NCI-H748 (cell line): ENCODE results near the gene SLC22A4.

Experiments used
- DNase-seq: peaks from one replicate; lab custom pipeline; 2025; ENCODE audit not compliant: unreplicated experiment; lab: John Stamatoyannopoulos, UW

The SLC22A4 gene

DNA sequence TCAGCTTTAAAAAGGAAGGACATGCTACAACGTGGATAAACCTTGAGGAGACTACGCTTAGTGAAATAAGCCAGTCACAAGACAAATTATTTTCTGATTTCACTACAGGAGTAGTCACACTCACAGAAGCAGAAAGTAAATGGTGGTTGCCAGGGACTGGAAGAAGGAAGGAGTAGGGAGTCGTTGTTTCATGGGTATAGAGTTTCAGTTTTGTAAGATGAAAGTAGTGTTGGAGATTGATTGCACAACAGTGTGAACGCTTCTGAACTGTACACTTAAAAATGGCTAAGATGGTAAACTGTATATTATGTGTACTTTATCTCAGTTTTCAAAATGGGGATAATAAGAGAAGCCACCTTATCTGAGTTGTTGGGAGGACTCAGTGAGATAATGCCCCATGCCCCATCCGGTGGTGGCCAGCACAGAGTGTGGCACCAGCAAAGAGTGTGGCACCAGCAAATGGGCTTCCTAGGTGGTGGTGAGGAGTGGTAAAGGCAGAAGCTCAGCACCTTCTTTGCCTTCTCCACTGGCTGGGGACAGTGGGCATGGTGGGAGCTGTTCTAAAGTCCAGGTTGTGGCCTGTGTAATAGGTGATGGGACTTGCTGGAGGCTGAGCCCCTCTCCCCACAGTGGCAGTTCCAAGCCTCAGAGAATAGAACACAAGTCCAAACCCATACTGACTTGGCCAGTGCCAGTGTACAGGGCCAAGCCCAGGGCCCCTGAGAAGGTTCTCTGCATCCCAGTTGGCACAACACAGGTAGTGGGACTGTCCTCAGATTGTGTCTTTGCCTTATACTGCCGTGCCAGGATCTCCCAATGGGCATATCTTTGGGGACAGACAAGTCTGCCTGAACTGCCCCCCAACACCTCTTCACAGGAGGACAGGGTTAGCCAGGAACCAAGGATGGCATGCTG, 4.4 kb downstream of the SLC22A4 start:
- DNase-seq, result no peak

DNA sequence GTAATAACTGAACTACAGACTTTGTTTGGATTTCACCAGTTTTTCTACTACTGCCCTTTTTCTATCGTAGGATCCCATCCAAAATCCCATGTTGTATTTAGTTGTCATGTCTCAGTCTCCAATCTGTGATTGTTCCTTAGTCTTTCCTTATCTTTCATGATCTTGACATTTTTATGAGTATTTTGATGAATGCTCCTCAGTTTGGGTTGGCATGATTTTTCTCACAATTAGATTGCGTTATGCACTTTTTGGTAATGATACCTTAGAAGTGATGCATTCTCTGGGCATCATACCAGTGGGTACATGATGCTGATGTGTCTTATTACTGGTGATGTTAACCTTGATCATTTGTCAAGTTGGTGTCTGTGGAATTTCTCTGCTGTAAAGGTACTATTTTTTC, 5.7 kb downstream of the SLC22A4 start:
- no peak for DNase-seq

DNA sequence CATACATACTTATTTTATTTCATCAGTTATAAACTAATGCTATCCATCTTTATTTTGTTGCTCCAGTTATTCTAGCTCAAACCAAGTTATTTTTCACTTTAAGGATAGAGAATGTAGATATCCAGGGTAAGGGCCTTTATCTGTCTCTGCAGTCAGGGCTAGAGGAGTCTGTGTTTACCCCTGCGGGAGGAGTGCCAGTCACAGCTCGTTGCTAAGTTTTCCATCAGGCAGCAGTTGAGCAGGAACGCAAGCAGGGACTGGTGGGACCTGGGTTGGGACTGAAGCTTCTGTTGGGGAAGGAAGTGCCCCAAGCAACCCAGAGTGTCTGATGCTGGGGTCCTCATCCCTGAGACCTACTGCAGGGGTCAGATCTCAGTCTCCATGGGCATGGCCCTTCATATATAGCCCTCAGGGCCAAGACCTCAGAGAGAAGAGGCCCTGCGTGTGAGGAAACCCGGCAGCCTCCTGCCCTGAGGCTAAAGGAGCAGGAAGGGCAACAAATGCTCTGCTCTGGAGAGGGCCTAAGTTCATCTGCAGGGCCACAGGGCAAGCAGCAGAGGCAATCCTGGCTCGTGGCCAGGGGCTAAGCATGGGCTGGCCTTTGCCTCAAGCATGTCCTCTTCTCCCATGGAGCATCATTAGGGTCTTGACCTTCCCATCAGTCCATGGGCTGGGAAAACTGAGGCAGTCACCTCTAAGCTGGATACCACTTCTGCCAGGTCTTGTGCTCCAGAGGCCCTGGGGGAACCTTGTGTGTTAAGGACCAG, 6.6 kb downstream of the SLC22A4 start:
- DNase-seq, result no peak

DNA sequence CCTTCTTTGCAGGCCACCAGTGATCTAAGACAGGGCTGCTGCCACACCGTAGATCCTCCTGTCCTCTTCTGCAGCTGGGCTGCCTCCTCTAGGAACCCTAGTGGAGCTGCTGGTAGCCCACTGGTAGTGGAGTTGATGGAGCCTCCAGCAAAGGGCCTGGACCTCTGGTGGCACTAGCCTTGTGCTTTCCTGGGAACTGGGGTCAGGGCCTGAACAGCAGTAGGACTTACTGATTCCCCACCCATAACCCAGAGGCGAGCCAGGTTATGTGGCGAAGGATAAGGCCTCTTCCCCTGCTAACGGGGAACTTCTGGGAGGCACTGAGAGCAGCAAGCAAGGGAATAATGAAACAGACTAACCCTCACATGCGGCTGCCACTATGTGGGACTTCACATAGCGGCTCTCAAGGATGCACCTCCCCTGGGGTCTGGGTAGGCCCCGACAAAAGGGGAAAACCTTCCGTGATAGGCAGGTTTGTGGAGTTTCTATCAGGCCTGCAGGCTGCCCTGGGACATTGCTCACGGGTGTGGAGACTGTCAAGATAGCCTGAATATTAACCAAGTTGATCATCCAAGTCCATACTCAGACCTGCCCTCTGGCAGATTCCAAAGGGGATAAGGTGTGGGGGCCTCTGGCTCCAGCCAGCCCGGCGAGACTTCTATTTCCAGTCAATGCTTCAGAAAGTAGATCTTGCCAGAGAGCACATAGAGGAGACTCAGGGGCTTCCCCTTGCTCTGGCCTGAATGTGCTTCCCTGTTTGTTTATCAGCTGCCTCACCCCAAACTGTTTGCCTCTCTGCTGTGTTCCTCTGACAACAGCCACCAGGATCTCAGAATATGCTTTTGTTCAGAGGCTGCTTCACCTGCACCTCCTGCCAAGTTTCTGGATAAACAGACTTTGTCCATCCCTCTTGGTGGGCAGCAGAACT, 7.4 kb downstream of the SLC22A4 start:
- DNase-seq, result peak; percentile 50

DNA sequence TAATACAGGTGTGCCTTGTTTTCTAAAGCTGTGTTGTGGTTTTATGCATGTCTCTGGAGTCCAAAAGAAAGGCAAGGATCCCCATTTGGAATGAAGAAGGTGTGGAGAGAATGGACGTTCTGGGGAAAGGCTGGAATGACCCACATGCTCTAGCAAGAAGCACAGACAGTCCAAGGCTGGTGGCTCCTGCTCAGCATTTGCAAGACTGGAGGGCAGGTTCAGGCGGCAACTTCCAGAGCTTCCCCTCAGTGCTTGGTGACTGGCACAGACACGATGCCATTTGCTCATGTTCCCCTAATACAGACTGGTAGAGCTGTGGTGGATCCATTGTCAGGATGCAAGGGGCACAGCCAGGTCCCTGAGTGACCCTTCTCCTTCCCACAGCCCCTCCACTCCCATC, 8.2 kb downstream of the SLC22A4 start:
- DNase-seq, result no peak

DNA sequence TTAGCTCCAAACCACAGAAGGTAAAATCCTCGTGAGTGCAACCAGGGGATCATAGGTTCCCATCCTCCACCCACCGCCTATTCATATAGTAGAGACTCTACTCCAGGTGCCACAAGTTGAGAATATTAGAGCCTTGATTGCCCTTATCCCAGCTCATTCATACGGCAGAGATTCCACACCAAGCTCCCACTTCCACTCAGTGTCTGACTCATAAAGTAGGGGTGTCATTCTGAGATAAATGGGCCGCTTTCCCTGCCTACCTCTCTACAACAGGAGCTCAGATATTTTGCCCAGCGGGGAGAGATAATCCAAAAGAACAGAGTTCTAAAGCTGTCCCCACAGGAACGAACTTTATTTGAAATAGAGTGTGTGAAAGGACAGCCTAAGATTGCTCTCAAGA, 9.4 kb downstream of the SLC22A4 start:
- no peak for DNase-seq

DNA sequence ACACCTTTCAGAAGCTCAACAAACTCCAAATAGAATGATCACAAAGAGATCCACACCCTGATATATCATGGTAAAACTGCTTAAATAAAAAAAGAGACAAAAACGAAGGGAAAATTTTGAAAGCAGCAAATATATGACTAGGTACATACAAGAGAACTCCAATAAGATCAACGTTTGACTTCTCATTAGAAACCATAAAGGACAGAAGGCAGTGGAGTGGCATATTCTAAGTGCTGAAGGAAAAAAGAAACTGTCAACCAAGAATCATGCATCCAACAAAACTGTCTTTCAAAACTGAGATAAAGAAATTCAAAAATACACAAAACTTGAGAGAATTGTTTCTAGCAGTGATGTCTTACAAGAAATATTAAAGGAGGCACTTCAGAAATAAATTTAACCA, 11.2 kb downstream of the SLC22A4 start:
- DNase-seq, result no peak

DNA sequence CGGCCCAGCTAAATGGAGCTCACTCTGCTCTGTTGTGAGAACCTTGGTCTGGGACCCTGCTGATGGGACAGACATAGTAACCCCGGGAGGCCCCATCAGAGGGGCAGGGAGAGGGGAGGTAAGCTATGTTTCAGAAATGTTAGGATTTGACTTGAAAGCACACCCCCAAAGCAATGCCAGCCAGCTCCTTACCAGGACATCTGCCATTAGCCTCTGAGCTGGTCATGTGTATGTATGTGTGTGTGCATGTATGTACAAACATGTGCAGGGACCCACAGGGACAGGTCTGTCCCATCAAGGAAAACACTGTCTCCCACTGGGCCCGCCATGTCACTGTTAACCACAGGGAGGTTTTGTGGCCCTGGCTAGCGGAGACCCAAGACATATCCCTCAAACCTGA, 14.5 kb downstream of the SLC22A4 start:
- no peak for DNase-seq

DNA sequence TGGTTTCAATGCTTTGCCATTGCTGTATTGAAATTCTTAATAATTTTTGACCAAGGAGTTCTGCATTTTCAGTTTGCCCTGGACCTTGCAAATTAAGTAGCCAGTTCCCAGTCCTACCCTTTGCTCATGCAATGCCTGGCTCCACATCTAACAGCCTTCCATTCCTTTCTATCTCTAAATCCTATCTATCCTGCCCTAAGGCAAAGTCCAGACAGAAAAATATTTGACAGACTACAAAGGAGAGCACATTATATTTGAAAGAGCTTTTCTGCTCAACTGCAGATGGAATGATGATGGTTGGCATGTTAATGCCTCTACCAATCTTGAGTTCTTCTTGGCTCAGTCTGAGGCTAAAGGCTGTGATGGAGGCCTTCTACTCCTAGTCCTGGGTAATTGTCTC, 15.5 kb downstream of the SLC22A4 start:
- DNase-seq, result no peak

DNA sequence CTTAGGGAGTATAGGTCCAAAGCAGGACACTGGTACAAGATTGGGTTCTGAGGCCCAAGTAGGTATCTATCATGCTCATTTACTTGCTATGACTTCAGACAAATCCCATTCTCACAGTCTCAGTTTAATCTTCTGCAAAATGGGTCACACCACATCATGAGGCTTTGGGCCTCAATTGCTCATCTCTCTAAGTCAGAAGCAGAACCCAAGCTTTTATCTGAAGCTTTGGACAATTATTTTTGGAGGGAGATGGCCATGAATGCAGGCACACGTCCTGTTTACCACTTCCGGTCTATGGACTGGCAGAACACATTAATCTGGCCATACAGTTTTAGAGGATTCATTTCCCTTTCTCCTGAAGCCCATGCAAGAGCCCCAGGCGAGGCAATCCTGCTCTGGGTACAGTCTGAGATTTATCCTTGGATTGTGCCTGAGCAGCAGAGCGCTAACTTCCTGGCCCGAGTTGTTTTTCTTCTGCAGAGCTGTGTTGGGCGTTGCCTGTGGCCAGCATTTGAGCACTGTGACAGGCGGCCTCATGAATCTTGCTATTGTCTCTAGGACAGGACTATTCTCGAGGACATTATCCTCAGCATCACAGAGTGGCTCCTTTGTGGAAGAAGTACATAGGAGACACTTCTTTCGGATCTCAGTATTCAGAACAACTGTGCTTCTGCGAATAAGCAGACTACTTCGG, 16.1 kb downstream of the SLC22A4 start:
- no peak for DNase-seq

DNA sequence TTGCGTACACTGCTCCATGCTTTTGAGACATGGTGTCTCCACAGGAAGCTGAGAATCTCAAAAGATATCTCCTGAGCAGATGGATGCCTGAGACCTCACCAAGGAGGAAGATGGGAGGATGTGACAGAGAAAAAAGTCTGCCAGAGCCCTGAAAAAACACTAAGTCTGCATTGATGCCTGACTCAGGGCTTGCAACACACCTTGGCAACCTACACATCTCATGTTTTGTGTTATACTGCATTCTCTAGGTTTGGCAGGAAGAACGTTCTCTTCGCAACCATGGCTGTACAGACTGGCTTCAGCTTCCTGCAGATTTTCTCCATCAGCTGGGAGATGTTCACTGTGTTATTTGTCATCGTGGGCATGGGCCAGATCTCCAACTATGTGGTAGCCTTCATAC, 19.2 kb downstream of the SLC22A4 start:
- no peak for DNase-seq

DNA sequence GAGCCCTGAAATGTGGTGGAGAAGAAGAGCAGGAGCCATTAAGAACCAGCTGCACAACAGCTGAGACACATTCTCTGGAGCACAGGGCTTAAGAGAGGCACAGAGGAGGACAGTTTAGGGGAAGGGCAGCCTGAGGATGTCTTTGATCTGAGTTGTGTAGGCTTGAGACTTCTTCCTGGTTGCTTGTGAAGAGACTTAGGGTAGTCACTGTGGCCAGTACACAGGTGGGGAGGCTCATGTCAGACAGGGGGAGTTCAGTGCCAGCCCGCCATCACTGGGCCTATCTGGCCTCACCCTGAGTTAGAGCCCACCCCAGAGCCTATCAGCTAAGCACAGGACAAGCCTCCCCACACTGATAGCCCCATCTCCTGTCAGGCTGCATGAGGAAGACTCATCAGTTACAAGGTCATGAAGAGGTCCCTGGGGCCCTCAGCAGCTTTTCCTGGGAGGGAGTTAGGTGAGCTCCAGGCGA, 19.8 kb downstream of the SLC22A4 start:
- DNase-seq, result no peak

DNA sequence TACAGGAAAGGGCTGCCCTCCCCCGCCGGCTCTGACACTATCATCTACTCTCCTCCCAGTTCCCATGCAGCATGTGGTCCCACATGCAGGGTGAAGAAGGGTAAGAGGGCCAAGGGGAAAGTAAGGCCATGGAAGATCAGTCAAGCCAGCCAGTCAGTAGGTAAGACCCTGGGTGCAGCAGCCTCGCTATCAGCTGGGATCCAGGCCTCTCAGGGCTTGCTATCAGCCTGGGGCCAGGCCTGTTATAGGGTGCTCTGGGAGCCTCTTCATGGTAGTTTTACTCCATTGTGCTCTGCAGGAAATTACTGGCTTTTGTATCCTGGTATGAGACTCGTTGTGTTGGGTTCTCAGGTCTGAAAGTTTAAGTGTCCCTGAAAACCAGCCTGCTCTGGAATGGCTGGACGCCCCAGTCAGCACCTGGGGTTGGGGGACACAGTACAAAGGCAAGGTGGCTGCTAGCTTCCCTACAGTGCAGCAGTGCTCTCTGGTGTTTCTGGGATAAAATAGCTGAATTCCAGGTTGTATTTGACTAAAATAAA, 21.4 kb downstream of the SLC22A4 start:
- no peak for DNase-seq

DNA sequence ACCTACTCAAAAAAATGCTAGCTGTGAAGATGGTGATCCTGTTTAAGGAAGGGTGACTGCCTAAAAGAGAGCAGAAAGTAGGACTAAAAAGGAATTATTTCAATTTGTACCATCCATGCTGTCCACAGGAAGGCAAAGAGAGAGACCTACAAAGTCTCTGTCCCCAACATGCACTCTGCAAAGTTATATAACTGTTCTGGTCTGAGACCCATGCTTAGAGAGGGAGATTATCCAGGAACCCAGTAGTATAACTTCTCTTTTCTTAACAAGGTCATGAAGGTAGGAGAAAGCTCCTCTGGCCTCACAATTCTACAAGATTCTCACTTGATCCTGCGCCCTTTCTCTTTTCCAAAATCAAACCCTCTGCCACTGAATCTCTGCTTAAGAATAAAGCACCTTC, 25.8 kb downstream of the SLC22A4 start:
- no peak for DNase-seq

DNA sequence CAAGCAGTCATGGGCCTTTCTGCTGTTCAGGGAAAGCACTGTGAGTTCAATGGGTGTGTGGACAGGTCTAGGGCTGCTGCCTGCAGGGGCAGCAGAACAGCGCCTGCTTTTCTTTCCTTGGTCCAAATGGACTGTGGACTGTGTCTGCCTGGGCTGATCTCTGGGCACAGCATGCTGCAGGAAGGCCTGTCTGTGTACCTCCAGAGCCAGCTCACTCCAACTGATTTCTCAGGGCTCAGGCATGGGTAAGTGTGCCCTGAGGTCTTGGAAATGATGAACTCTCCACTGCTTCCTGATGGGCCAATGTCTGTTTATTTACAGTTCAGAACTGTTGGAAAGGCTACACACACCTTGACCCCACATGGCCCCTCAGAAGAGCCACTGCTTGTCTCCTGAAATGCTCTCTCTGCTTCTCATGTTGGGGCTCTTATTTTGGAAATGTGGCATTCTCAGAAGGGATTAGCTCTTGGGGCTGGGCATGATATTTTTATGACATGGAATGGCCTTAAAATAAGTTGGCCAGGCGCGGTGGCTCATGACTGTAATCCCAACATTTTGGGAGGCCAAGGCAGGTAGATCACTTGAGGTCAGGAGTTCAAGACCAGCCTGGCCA, 27.0 kb downstream of the SLC22A4 start:
- DNase-seq, result no peak

DNA sequence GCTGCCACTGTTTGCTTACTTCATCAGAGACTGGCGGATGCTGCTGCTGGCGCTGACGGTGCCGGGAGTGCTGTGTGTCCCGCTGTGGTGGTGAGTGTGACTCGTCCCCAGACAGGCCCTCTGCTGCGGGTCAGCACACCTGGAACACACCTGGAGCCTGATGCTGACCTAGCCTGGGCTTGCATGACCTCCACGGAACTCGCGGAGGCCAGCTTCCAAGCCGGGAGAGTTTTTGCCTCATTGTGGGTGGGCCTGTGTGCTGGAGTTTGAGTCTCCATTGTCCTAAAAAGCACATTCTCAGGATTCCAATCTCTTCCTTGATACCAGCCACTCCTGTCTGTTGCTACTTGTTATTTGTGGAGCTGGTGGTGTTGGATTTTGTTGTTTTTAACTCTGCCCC, 28.1 kb downstream of the SLC22A4 start:
- no peak for DNase-seq

DNA sequence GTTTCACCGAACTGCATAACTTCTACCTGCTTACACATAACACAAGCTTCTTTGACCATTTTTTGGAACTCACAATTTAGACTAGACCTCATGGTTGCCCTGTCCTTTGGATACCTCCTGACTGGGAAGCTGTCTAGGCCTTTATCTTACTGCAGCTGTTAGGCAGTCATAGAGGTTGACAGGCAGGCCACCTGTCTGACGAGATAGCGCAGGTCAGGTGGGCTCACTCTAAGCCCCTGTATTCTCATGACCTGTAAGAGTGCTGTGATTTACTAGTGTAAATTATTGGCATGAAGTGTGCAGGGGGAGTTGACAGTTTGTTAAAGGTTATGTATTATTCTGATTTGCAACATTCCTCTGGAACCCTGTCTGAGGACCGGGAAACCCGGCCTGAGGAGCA, 29.0 kb downstream of the SLC22A4 start:
- DNase-seq, result no peak

DNA sequence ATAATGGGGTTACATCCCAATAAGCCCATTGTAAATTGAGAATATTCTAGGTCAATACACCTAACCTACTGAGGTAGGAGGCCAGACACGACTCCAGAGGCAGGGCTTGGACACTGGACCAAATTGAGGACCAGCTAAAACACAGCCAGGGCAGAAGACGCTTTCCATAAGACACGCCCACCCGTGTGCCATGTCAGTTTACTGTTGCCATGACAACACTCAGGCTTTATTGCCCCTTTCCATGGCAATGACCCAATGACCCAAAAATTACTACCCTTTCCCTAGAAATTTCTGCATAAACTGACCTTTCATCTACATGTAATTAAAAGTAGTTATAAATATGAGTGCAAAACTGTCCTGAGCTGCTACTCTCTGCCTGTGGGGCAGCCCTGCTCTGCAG, 31.5 kb downstream of the SLC22A4 start:
- DNase-seq, result no peak

DNA sequence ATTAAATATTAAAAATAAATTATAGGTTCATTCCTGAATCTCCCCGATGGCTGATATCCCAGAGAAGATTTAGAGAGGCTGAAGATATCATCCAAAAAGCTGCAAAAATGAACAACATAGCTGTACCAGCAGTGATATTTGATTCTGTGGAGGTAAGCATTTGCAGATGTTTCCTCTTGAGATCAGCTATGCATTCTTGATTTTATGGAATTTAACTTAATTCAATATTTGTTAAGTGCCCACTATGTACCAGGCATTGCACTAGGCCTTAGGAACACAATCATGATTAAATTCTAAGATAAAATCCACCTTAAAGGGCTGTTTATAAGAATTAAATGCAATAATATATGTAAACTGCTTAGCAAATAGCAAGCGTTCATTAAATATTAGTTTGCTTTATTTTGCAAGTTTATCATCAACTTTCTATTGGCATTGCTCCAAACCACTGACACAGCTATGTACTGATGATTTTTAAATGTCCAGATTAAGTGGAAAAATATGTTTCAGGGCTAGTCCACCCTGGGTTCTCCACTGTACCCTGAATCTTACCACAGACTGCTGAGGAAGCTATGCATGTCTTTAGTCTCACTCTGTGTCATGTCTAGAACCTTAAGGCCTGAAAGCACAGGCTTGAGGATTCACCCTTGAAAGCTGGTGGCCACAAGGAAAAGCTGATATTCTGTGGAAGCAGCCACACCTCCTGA, 33.2 kb downstream of the SLC22A4 start:
- no peak for DNase-seq
